ENCODE results near the gene GSTO1.

DNA sequence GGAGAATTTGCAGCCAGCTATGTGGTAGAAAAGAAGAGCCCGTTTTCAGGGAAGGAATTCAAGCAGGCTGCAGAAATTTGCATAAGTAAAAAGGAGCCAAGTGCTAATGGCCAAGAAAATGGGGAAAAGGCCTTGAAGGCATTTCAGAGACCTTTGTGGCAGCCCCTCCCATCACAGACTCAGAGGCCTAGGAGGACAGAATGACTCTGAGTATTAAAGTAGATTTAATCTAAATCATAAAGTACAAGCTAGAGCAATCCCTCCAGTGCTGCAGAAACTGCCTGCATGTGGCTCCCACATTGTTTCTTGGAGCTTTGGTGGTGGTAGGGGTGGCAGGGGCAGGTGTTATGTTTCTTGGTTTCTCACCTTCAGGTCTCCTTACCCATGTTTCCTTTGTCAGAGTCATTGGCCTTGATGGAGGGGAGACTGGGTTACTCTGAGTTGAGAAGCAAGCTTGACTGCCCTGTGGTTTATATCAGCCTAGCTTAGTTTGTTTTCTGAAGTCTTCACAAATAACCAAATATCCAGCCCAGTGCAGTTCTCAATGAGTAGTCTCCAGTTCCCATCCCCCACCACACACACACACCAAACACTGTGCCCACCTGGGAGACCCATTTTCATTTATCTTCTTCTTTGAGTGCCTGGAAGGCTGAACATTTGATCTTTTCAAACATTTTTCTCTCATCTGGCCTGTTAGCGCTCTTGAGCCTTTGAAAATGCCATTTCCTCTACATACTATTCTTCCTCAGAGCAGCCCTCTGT lies 49.1 kb downstream of the GSTO1 start:
- TF ChIP-seq POLR2A (IDR thresholded peaks at IDR 0.05; ENCODE audit: low read depth, low read length) (no peak), POLR2AphosphoS5 (IDR thresholded peaks at IDR 0.05; ENCODE audit: low read depth, low read length) (no peak)
